ENCODE measurements around the gene RXRA.

Gene RXRA

GRCh38 chr9:134346151-134346550 lies 19.9 kb downstream of the RXRA start:
- TF ChIP-seq EZH2phosphoT487 (conservative IDR thresholded peaks at IDR 0.05; ENCODE audit: low read length) (no peak), CTCF (IDR thresholded peaks at IDR 0.05; ENCODE audit: insufficient read depth, low read length, poor library complexity, severe bottlenecking) (no peak)
- Histone ChIP-seq H3F3A (ENCODE audit: insufficient read depth) (no peaks in the 10 kb centered on the region), H3K9me2 (replicated peaks; ENCODE audit: insufficient read depth, low read length) (no peaks in the 10 kb centered on the region), H3K79me2 (ENCODE audit: insufficient read depth, low read length) (no peaks in the 10 kb centered on the region), H3K4me3 (ENCODE audit: insufficient read depth, low read length, poor library complexity, severe bottlenecking) (no peak overlapping the region), H4K20me1 (ENCODE audit: low read depth, low read length) (no peaks in the 10 kb centered on the region), H3K4me2 (ENCODE audit: low read depth, low read length, poor library complexity, severe bottlenecking) (no peak overlapping the region), H3K36me3 (ENCODE audit: low read length) (no peaks in the 10 kb centered on the region), H3K27ac (ENCODE audit: low read depth, low read length) (no peak overlapping the region), H3K27me3 (ENCODE audit: low read length) (no peaks in the 10 kb centered on the region), H2AFZ (ENCODE audit: low read depth, low read length, severe bottlenecking) (no peak overlapping the region), H3K9me3 (ENCODE audit: insufficient read depth, low read length) (no peaks in the 10 kb centered on the region), H3K9ac (ENCODE audit: low read length) (no peak overlapping the region)

- Histone ChIP-seq H4K20me1 (ENCODE audit: low read depth, low read length) (no peaks in the 10 kb centered on the region), H3K79me2 (ENCODE audit: insufficient read depth, low read length) (no peaks in the 10 kb centered on the region), H3K9me3 (ENCODE audit: insufficient read depth, low read length) (no peaks in the 10 kb centered on the region), H3K4me2 (ENCODE audit: low read depth, low read length, poor library complexity, severe bottlenecking) (no peak overlapping the region), H3K9ac (ENCODE audit: low read length) (no peak overlapping the region), H3K4me3 (ENCODE audit: insufficient read depth, low read length, poor library complexity, severe bottlenecking) (no peak overlapping the region), H3F3A (ENCODE audit: insufficient read depth) (no peaks in the 10 kb centered on the region), H3K9me2 (replicated peaks; ENCODE audit: insufficient read depth, low read length) (no peaks in the 10 kb centered on the region), H3K27ac (ENCODE audit: low read depth, low read length) (no peak overlapping the region), H3K36me3 (ENCODE audit: low read length) (no peaks in the 10 kb centered on the region), H3K27me3 (ENCODE audit: low read length) (no peaks in the 10 kb centered on the region), H2AFZ (ENCODE audit: low read depth, low read length, severe bottlenecking) (no peak overlapping the region)
- TF ChIP-seq EZH2phosphoT487 (conservative IDR thresholded peaks at IDR 0.05; ENCODE audit: low read length), result no peak
- TF ChIP-seq CTCF (IDR thresholded peaks at IDR 0.05; ENCODE audit: insufficient read depth, low read length, poor library complexity, severe bottlenecking), result no peak
Measured at GRCh38 chr9:134346840-134347583, 20.8 kb downstream of the RXRA start.

GRCh38 chr9:134347996-134348395 lies 21.7 kb downstream of the RXRA start:
- no peak overlapping the region for H3K27ac ChIP-seq (ENCODE audit: low read depth, low read length)
- H3K9me2 ChIP-seq (replicated peaks; ENCODE audit: insufficient read depth, low read length), result no peaks in the 10 kb centered on the region
- no peaks in the 10 kb centered on the region for H3K27me3 ChIP-seq (ENCODE audit: low read length)
- no peak for TF ChIP-seq EZH2phosphoT487 (conservative IDR thresholded peaks at IDR 0.05; ENCODE audit: low read length)
- TF ChIP-seq CTCF (IDR thresholded peaks at IDR 0.05; ENCODE audit: insufficient read depth, low read length, poor library complexity, severe bottlenecking), result no peak
- no peak overlapping the region for H2AFZ ChIP-seq (ENCODE audit: low read depth, low read length, severe bottlenecking)
- no peaks in the 10 kb centered on the region for H3K79me2 ChIP-seq (ENCODE audit: insufficient read depth, low read length)
- no peak overlapping the region for H3K4me2 ChIP-seq (ENCODE audit: low read depth, low read length, poor library complexity, severe bottlenecking)
- H3K9me3 ChIP-seq (ENCODE audit: insufficient read depth, low read length), result no peaks in the 10 kb centered on the region
- H3K36me3 ChIP-seq (ENCODE audit: low read length), result no peaks in the 10 kb centered on the region
- H3F3A ChIP-seq (ENCODE audit: insufficient read depth), result no peaks in the 10 kb centered on the region
- H3K4me3 ChIP-seq (ENCODE audit: insufficient read depth, low read length, poor library complexity, severe bottlenecking), result no peak overlapping the region
- no peak overlapping the region for H3K9ac ChIP-seq (ENCODE audit: low read length)
- no peaks in the 10 kb centered on the region for H4K20me1 ChIP-seq (ENCODE audit: low read depth, low read length)

Measured in SU-DHL-6 (cell line).